Measurements from ENCODE around the gene LDLRAP1.

DNA sequence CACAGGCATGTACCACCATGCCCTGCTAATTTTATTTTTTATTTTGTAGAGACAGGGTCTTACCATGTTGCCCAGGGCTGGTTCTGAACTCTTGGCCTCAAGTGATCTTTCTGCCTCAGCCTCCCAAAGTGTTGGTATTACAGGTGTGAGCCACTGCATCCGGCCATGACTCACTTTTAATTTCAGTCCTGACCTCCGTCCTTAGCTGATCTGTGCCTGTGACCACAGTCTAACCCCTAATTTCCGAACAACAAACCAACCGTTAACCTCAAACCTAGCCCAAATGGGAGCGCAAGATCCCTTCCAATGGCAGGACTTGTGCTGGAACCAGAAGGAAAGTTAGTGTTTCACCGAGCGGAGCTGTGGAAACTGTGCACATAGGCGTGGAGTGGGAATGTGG, 43.9 kb downstream of the LDLRAP1 start:
- TF ChIP-seq, protein P1, sequence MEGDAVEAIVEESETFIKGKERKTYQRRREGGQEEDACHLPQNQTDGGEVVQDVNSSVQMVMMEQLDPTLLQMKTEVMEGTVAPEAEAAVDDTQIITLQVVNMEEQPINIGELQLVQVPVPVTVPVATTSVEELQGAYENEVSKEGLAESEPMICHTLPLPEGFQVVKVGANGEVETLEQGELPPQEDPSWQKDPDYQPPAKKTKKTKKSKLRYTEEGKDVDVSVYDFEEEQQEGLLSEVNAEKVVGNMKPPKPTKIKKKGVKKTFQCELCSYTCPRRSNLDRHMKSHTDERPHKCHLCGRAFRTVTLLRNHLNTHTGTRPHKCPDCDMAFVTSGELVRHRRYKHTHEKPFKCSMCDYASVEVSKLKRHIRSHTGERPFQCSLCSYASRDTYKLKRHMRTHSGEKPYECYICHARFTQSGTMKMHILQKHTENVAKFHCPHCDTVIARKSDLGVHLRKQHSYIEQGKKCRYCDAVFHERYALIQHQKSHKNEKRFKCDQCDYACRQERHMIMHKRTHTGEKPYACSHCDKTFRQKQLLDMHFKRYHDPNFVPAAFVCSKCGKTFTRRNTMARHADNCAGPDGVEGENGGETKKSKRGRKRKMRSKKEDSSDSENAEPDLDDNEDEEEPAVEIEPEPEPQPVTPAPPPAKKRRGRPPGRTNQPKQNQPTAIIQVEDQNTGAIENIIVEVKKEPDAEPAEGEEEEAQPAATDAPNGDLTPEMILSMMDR (IDR thresholded peaks at IDR 0.05; ENCODE audit: poor library complexity, severe bottlenecking), result no peak
- TF ChIP-seq SMC3 (conservative IDR thresholded peaks at IDR 0.05; ENCODE audit: poor library complexity), result no peak
- TF ChIP-seq EZH2 (IDR thresholded peaks at IDR 0.05; ENCODE audit: borderline replicate concordance, insufficient read depth, low read length, poor library complexity, severe bottlenecking), result no peak
